Activated CD4-positive, alpha-beta memory T cell treated with anti-CD3 and anti-CD28 coated beads for 36 hours (primary cell): Measurements from ENCODE around the gene BCL2. TPM values are rescaled to one million over a fixed set of nuclear protein-coding genes. Genes with fewer than 3 reads are reported as not detected.

Source experiments
- CTCF ChIA-PET: fragments of 350-600 bp; sonication (Branson Sonifier 250); formaldehyde crosslinking; loops from one replicate; lab custom pipeline; 2021; ENCODE audit warnings: antibody characterized with exemption, inconsistent platforms; lab: Charles Lee
- POLR2A ChIA-PET: fragments of 350-600 bp; sonication (Branson Sonifier 250); formaldehyde crosslinking; loops from one replicate; lab custom pipeline; 2021; ENCODE audit warnings: antibody characterized with exemption; lab: Charles Lee
- DNase-seq: peaks from one replicate; pipeline ENCODE4 v3.0.0-alpha.2; 2020
- H3K27ac Mint-ChIP-seq: one replicate; pipeline ENCODE4 v1.8.0; 2021; ENCODE audit warnings: mixed read lengths
- H3K27me3 Mint-ChIP-seq: one replicate; pipeline ENCODE4 v1.8.0; 2021; ENCODE audit warnings: mixed read lengths
- H3K36me3 Mint-ChIP-seq: one replicate; pipeline ENCODE4 v1.8.0; 2021; ENCODE audit warnings: mixed read lengths
- H3K4me1 Mint-ChIP-seq: one replicate; pipeline ENCODE4 v1.8.0; 2021; ENCODE audit warnings: low read depth, mixed read lengths
- H3K4me3 Mint-ChIP-seq: one replicate; pipeline ENCODE4 v1.8.0; 2021; ENCODE audit warnings: mild to moderate bottlenecking, mixed read lengths
- H3K9me3 Mint-ChIP-seq: one replicate; pipeline ENCODE4 v1.8.0; 2021; ENCODE audit warnings: mixed read lengths
- intact Hi-C: fragments of 100-400 bp; cut with micrococcal nuclease; formaldehyde crosslinking; loops from one replicate; pipeline ENCODE4 v1.15.1; 2023
- total RNA-seq, 2 experiments: library from RNA; stranded (reverse); gene quantifications; one replicate each; pipeline ENCODE4 v1.2.3, GENCODE V29; 2021

The BCL2 gene
- total RNA-seq, 2 experiments from 2014 or later, result 66.9 to 67.9 TPM

GRCh38 chr18:63145851-63146555 is 173.6 kb downstream of the BCL2 start:
- peaks cover 49% of the 10 kb centered on the region for H3K4me1 Mint-ChIP-seq
- intact Hi-C loops, result no loop called here
- peaks cover 19% of the 10 kb centered on the region for H3K36me3 Mint-ChIP-seq
- no peaks in the 10 kb centered on the region for H3K9me3 Mint-ChIP-seq
- no peak overlapping the region for H3K27ac Mint-ChIP-seq
- CTCF ChIA-PET, result interaction anchor here (0.8 to 1.4 kb wide), 3 partner anchors 14 to 172 kb away, joined by 3 read pairs; no protein-coding TSS in a partner anchor
- POLR2A ChIA-PET, result no interaction called here
- H3K4me3 Mint-ChIP-seq, result no peak overlapping the region
- no peak for DNase-seq
- H3K27me3 Mint-ChIP-seq, result no peaks in the 10 kb centered on the region

GRCh38 chr18:63145166-63145850 is 174.3 kb downstream of the BCL2 start:
- H3K27ac Mint-ChIP-seq, result no peak overlapping the region
- H3K36me3 Mint-ChIP-seq, result peaks cover 25% of the 10 kb centered on the region
- peaks cover 48% of the 10 kb centered on the region for H3K4me1 Mint-ChIP-seq
- CTCF ChIA-PET, result interaction anchor here (0.8 to 1.4 kb wide), 3 partner anchors 13 to 172 kb away, joined by 3 read pairs; no protein-coding TSS in a partner anchor
- H3K9me3 Mint-ChIP-seq, result peaks cover 3% of the 10 kb centered on the region
- POLR2A ChIA-PET, result no interaction called here
- H3K4me3 Mint-ChIP-seq, result no peak overlapping the region
- intact Hi-C loops, result no loop called here
- H3K27me3 Mint-ChIP-seq, result no peaks in the 10 kb centered on the region
- DNase-seq, result no peak

GRCh38 chr18:63144748-63145147 is 174.8 kb downstream of the BCL2 start:
- no peak for DNase-seq
- POLR2A ChIA-PET, result no interaction called here
- no peak overlapping the region for H3K4me3 Mint-ChIP-seq
- peaks cover 52% of the 10 kb centered on the region for H3K4me1 Mint-ChIP-seq
- H3K36me3 Mint-ChIP-seq, result peaks cover 28% of the 10 kb centered on the region
- no peak overlapping the region for H3K27ac Mint-ChIP-seq
- no peaks in the 10 kb centered on the region for H3K27me3 Mint-ChIP-seq
- H3K9me3 Mint-ChIP-seq, result peaks cover 3% of the 10 kb centered on the region
- CTCF ChIA-PET, result interaction anchor here (1.2 to 1.4 kb wide), 2 partner anchors 13 to 173 kb away, joined by 3 to 4 read pairs; no protein-coding TSS in a partner anchor
- intact Hi-C loops, result no loop called here

GRCh38 chr18:63143330-63143771 is 176.2 kb downstream of the BCL2 start:
- POLR2A ChIA-PET, result interaction anchor here (0.9 to 1.2 kb wide), 2 partner anchors 8 to 12 kb away, joined by 3 to 5 read pairs; no protein-coding TSS in a partner anchor
- Mint-ChIP-seq H3K4me1 (peaks cover 56% of the 10 kb centered on the region), H3K27me3 (no peaks in the 10 kb centered on the region), H3K9me3 (peaks cover 3% of the 10 kb centered on the region), H3K27ac (peak overlapping the region; percentile 0), H3K4me3 (no peak overlapping the region), H3K36me3 (peaks cover 21% of the 10 kb centered on the region)
- CTCF ChIA-PET, result interaction anchor here (1.1 to 2.4 kb wide), 6 partner anchors 8 to 180 kb away, joined by 3 to 10 read pairs (median 6); no protein-coding TSS in a partner anchor
- no peak for DNase-seq
- intact Hi-C loops, result no loop called here

GRCh38 chr18:63142594-63143225 is 176.9 kb downstream of the BCL2 start:
- POLR2A ChIA-PET, result interaction anchor here (0.9 to 1.2 kb wide), 2 partner anchors 8 to 12 kb away, joined by 3 to 5 read pairs; no protein-coding TSS in a partner anchor
- no peak for DNase-seq
- no peaks in the 10 kb centered on the region for H3K27me3 Mint-ChIP-seq
- intact Hi-C loops, result no loop called here
- H3K4me3 Mint-ChIP-seq, result no peak overlapping the region
- H3K4me1 Mint-ChIP-seq, result peaks cover 59% of the 10 kb centered on the region
- CTCF ChIA-PET, result interaction anchor here (1.1 to 2.4 kb wide), 5 partner anchors 9 to 180 kb away, joined by 3 to 10 read pairs (median 6); no protein-coding TSS in a partner anchor
- H3K9me3 Mint-ChIP-seq, result peaks cover 3% of the 10 kb centered on the region
- H3K27ac Mint-ChIP-seq, result peak overlapping the region; percentile 54
- peaks cover 23% of the 10 kb centered on the region for H3K36me3 Mint-ChIP-seq

GRCh38 chr18:63141778-63142176 is 177.8 kb downstream of the BCL2 start:
- H3K9me3 Mint-ChIP-seq, result peaks cover 5% of the 10 kb centered on the region
- no peak overlapping the region for H3K4me3 Mint-ChIP-seq
- DNase-seq, result no peak
- H3K27ac Mint-ChIP-seq, result no peak overlapping the region
- ChIA-PET CTCF (interaction anchor here (0.9 to 1.8 kb wide), 2 partner anchors 11 to 181 kb away, joined by 3 to 8 read pairs; no protein-coding TSS in a partner anchor), POLR2A (no interaction called here)
- H3K36me3 Mint-ChIP-seq, result peaks cover 26% of the 10 kb centered on the region
- intact Hi-C loops, result no loop called here
- peaks cover 64% of the 10 kb centered on the region for H3K4me1 Mint-ChIP-seq
- no peaks in the 10 kb centered on the region for H3K27me3 Mint-ChIP-seq

GRCh38 chr18:63140997-63141777 is 178.4 kb downstream of the BCL2 start:
- H3K9me3 Mint-ChIP-seq, result peaks cover 5% of the 10 kb centered on the region
- H3K4me3 Mint-ChIP-seq, result no peak overlapping the region
- H3K36me3 Mint-ChIP-seq, result peaks cover 26% of the 10 kb centered on the region

GRCh38 chr18:63140038-63140450 is 179.5 kb downstream of the BCL2 start:
- peaks cover 26% of the 10 kb centered on the region for H3K36me3 Mint-ChIP-seq
- no peak overlapping the region for H3K4me3 Mint-ChIP-seq

More at GRCh38 chr18:63140997-63141777, 178.4 kb downstream of the BCL2 start:
- no peaks in the 10 kb centered on the region for H3K27me3 Mint-ChIP-seq
- no peak for DNase-seq
- H3K4me1 Mint-ChIP-seq, result peaks cover 70% of the 10 kb centered on the region
- ChIA-PET CTCF (interaction anchor here (0.6 to 2.4 kb wide), 5 partner anchors 10 to 17 kb away, joined by 3 to 11 read pairs (median 3); no protein-coding TSS in a partner anchor), POLR2A (interaction anchor here (4.0 kb wide), 1 partner anchor 12 kb away, joined by 13 read pairs; no protein-coding TSS in a partner anchor)
- intact Hi-C loops, result no loop called here
- H3K27ac Mint-ChIP-seq, result no peak overlapping the region

GRCh38 chr18:63138436-63139340 is 180.9 kb downstream of the BCL2 start:
- Mint-ChIP-seq H3K36me3 (peaks cover 26% of the 10 kb centered on the region), H3K9me3 (peaks cover 5% of the 10 kb centered on the region), H3K27ac (peak overlapping the region; percentile 89), H3K4me1 (peaks cover 70% of the 10 kb centered on the region), H3K4me3 (peak overlapping the region; percentile 76), H3K27me3 (no peaks in the 10 kb centered on the region)
- peak; percentile 55 for DNase-seq
- intact Hi-C loops, result loop anchor here (1.0 kb wide), 3 partner anchors 17 to 180 kb away; no protein-coding TSS in a partner anchor
- POLR2A ChIA-PET, result interaction anchor here (0.7 to 4.0 kb wide), 4 partner anchors 14 to 179 kb away, joined by 3 to 13 read pairs (median 3); no protein-coding TSS in a partner anchor
- CTCF ChIA-PET, result interaction anchor here (0.5 to 3.5 kb wide), 9 partner anchors 8 to 277 kb away, joined by 3 to 21 read pairs (median 5); partner anchors contain the start of gene BCL2

More at GRCh38 chr18:63140038-63140450, 179.5 kb downstream of the BCL2 start:
- intact Hi-C loops, result no loop called here
- Mint-ChIP-seq H3K27me3 (no peaks in the 10 kb centered on the region), H3K4me1 (peaks cover 76% of the 10 kb centered on the region), H3K27ac (no peak overlapping the region), H3K9me3 (peaks cover 5% of the 10 kb centered on the region)
- ChIA-PET POLR2A (interaction anchor here (4.0 kb wide), 1 partner anchor 13 kb away, joined by 13 read pairs; no protein-coding TSS in a partner anchor), CTCF (interaction anchor here (0.6 to 3.5 kb wide), 6 partner anchors 9 to 183 kb away, joined by 3 to 21 read pairs (median 8); partner anchors contain the start of gene BCL2)
- no peak for DNase-seq
